H1 (cell line): ENCODE data around the gene BECN2. TPM values are rescaled to one million over a fixed set of nuclear protein-coding genes. Genes with fewer than 3 reads are reported as not detected.

Experiments used
- CTCF ChIA-PET: fragments of 300-600 bp; sonication (Branson Sonifier 250); formaldehyde crosslinking; loops from one replicate; lab custom pipeline; 2021; ENCODE audit not compliant: partially characterized antibody; lab: Charles Lee
- POLR2A ChIA-PET: fragments of 300-600 bp; sonication (Branson Sonifier 250); formaldehyde crosslinking; loops from one replicate; lab custom pipeline; 2021; ENCODE audit warnings: inconsistent platforms; ENCODE audit not compliant: partially characterized antibody; lab: Charles Lee
- DNase-seq, 2 experiments: peaks; one replicate each; pipeline versions ENCODE4 v3.0.0 to v3.0.0-alpha.2; 2010 to 2022; ENCODE audit warnings: low spot score in 2 of 2, low read depth in 1 of 2, mixed read lengths in 1 of 2
- FAIRE-seq: peaks from 2 replicates; lab custom pipeline; 2011; peaks lifted over from hg19 to GRCh38; lab: Jason Lieb, UNC
- H2AFZ ChIP-seq: 2 replicates; pipeline ENCODE4 v1.8.1; 2012; ENCODE audit warnings: low read length, inconsistent platforms
- H2AK5ac ChIP-seq: 2 replicates; pipeline ENCODE4 v1.6.1; 2013; ENCODE audit warnings: low read depth, low read length
- H2BK120ac ChIP-seq: replicated peaks from 2 replicates; pipeline ENCODE3; 2013; ENCODE audit warnings: low read depth, low read length, inconsistent platforms
- H2BK12ac ChIP-seq: 2 replicates; pipeline ENCODE4 v1.6.1; 2013; ENCODE audit warnings: low read depth, low read length
- H2BK15ac ChIP-seq: 2 replicates; pipeline ENCODE4 v1.6.1; 2013; ENCODE audit warnings: low read length
- H2BK20ac ChIP-seq: 2 replicates; pipeline ENCODE4 v1.6.1; 2013; ENCODE audit warnings: low read length
- H2BK5ac ChIP-seq: 2 replicates; pipeline ENCODE4 v1.6.1; 2013; ENCODE audit warnings: low read depth, low read length
- H3K14ac ChIP-seq: 2 replicates; pipeline ENCODE4 v1.6.1; 2013; ENCODE audit warnings: inconsistent platforms; ENCODE audit not compliant: insufficient read length
- H3K18ac ChIP-seq: 2 replicates; pipeline ENCODE4 v1.6.1; 2013; ENCODE audit warnings: low read length; ENCODE audit errors: extremely low read depth
- H3K23ac ChIP-seq: 2 replicates; pipeline ENCODE4 v1.6.1; 2013; ENCODE audit warnings: inconsistent platforms; ENCODE audit not compliant: insufficient read length
- H3K23me2 ChIP-seq: 2 replicates; pipeline ENCODE4 v1.6.1; 2013; ENCODE audit warnings: low read depth, low read length
- H3K27ac ChIP-seq: 2 replicates; pipeline ENCODE4 v1.6.1; 2011; ENCODE audit warnings: low read depth, low read length, inconsistent platforms
- H3K27me3 ChIP-seq, 4 experiments: replicated peaks in 1 of 4; 1 replicate in 1 of 4; 2 replicates in 3 of 4; pipeline versions ENCODE4 v1.6.1 to v1.8.1; 2011 to 2013; ENCODE audit warnings: low read length in 3 of 4, mild to moderate bottlenecking in 3 of 4, inconsistent platforms in 2 of 4, mixed read lengths in 2 of 4, moderate library complexity in 1 of 4; ENCODE audit not compliant: control insufficient read depth in 3 of 4, insufficient read depth in 3 of 4; ENCODE audit errors: extremely low read depth in 1 of 4
- H3K36me3 ChIP-seq, 4 experiments: 2 replicates each; pipeline versions ENCODE4 v1.6.1 to v1.8.1; 2011 to 2013; ENCODE audit warnings: mild to moderate bottlenecking in 4 of 4, low read length in 3 of 4, moderate library complexity in 2 of 4, control low read depth in 1 of 4, inconsistent platforms in 1 of 4; ENCODE audit not compliant: insufficient read depth in 4 of 4, control insufficient read depth in 2 of 4
- H3K4ac ChIP-seq: replicated peaks from 2 replicates; pipeline ENCODE3; 2013; ENCODE audit warnings: low read length, low read depth, mixed read lengths, inconsistent platforms; ENCODE audit not compliant: insufficient read length
- H3K4me1 ChIP-seq, 4 experiments: replicated peaks in 1 of 4; 1 replicate in 1 of 4; 2 replicates in 3 of 4; pipeline versions ENCODE4 v1.6.1 to v1.8.1; 2011 to 2013; ENCODE audit warnings: low read length in 3 of 4, inconsistent platforms in 2 of 4, mixed read lengths in 1 of 4; ENCODE audit not compliant: insufficient read depth in 4 of 4, control insufficient read depth in 3 of 4
- H3K4me2 ChIP-seq, 2 experiments: 2 replicates each; pipeline versions ENCODE4 v1.6.1 to v1.8.1; 2011 to 2013; ENCODE audit warnings: low read depth in 2 of 2, low read length in 2 of 2, control low read depth in 1 of 2, inconsistent platforms in 1 of 2, mild to moderate bottlenecking in 1 of 2; ENCODE audit not compliant: insufficient read depth in 1 of 2
- H3K4me3 ChIP-seq, 4 experiments: fragments of 200-600, 300-600 bp in 1 of 4; sonication (generic), shearing (Covaris generic), sonication (Bioruptor Twin) in 1 of 4; 2 replicates each; pipeline versions ENCODE4 v1.5.1 to v1.8.1; 2011 to 2016; ENCODE audit warnings: low read length in 4 of 4, low read depth in 3 of 4, control low read depth in 2 of 4, inconsistent platforms in 2 of 4, mild to moderate bottlenecking in 2 of 4, mixed read lengths in 1 of 4, moderate library complexity in 1 of 4; ENCODE audit not compliant: insufficient read depth in 2 of 4; ENCODE audit errors: extremely low read depth in 1 of 4
- H3K56ac ChIP-seq: replicated peaks from 2 replicates; pipeline ENCODE3; 2013; ENCODE audit warnings: low read depth, mild to moderate bottlenecking, mixed read lengths, low read length, inconsistent platforms; ENCODE audit not compliant: insufficient read length
- H3K79me1 ChIP-seq: 2 replicates; pipeline ENCODE4 v1.6.1; 2013; ENCODE audit warnings: low read depth, low read length, control low read depth
- H3K79me2 ChIP-seq, 2 experiments: 2 replicates each; pipeline versions ENCODE4 v1.6.1 to v1.8.1; 2012 to 2013; ENCODE audit warnings: low read length in 2 of 2, mild to moderate bottlenecking in 2 of 2, inconsistent platforms in 1 of 2; ENCODE audit not compliant: insufficient read depth in 2 of 2, control insufficient read depth in 1 of 2
- H3K9ac ChIP-seq, 4 experiments: replicated peaks in 1 of 4; 1 replicate in 1 of 4; 2 replicates in 3 of 4; pipeline versions ENCODE4 v1.6.1 to v1.8.1; 2011 to 2013; ENCODE audit warnings: low read depth in 3 of 4, low read length in 3 of 4, control low read depth in 2 of 4, mild to moderate bottlenecking in 2 of 4, moderate library complexity in 2 of 4, inconsistent platforms in 1 of 4; ENCODE audit errors: extremely low read depth in 1 of 4
- H3K9me3 ChIP-seq, 2 experiments: 2 replicates each; pipeline versions ENCODE4 v1.6.1 to v1.8.1; 2012 to 2013; ENCODE audit warnings: mild to moderate bottlenecking in 2 of 2, moderate library complexity in 2 of 2, control low read depth in 1 of 2, inconsistent platforms in 1 of 2, low read depth in 1 of 2, low read length in 1 of 2, mixed read lengths in 1 of 2; ENCODE audit not compliant: insufficient read depth in 2 of 2
- H4K20me1 ChIP-seq, 2 experiments: replicated peaks in 1 of 2; 2 replicates each; pipeline versions ENCODE3 to v1.8.1; 2011 to 2013; ENCODE audit warnings: inconsistent platforms in 2 of 2, low read length in 2 of 2, mild to moderate bottlenecking in 1 of 2; ENCODE audit not compliant: insufficient read depth in 2 of 2, control insufficient read depth in 1 of 2
- H4K5ac ChIP-seq: 2 replicates; pipeline ENCODE4 v1.6.1; 2013; ENCODE audit warnings: low read length, low read depth, mixed read lengths, inconsistent platforms; ENCODE audit not compliant: insufficient read length
- H4K8ac ChIP-seq: 2 replicates; pipeline ENCODE4 v1.8.0; 2013; ENCODE audit warnings: mild to moderate bottlenecking, moderate library complexity, low read length, inconsistent platforms; ENCODE audit not compliant: insufficient read depth; ENCODE audit errors: extremely low read depth
- H4K91ac ChIP-seq: replicated peaks from 2 replicates; pipeline ENCODE3; 2013; ENCODE audit warnings: low read length, mixed read lengths, inconsistent platforms; ENCODE audit not compliant: insufficient read length
- BCL11A ChIP-seq, 2 experiments: IDR thresholded peaks; one replicate each; pipeline ENCODE4 v1.6.1; 2011; ENCODE audit warnings: low read depth in 2 of 2, low read length in 2 of 2, mild to moderate bottlenecking in 2 of 2
- GTF2F1 ChIP-seq: IDR thresholded peaks from 2 replicates; pipeline ENCODE4 v1.6.1; 2012; ENCODE audit warnings: low read depth, low read length, improper control_type of control experiment, borderline replicate concordance
- SP2 ChIP-seq: IDR thresholded peaks from 2 replicates; pipeline ENCODE4 v1.6.1; 2012; ENCODE audit warnings: mild to moderate bottlenecking, low read length, inconsistent platforms
- TBP ChIP-seq: IDR thresholded peaks from 2 replicates; pipeline ENCODE4 v1.6.1; 2011; ENCODE audit warnings: low read depth, low read length, improper control_type of control experiment
- WGBS, 2 experiments: shearing (Covaris generic) in 1 of 2; methylation state at CpG; one replicate each; pipeline versions ENCODE4 v1.1.6 to v1.1.7; 2013 to 2015; ENCODE audit warnings: low lambda C conversion rate in 2 of 2, mixed read lengths in 2 of 2, inconsistent platforms in 1 of 2, low coverage in 1 of 2, missing lambda C conversion rate in 1 of 2; ENCODE audit not compliant: insufficient replicate concordance in 2 of 2, insufficient coverage in 1 of 2, insufficient read length in 1 of 2; ENCODE audit errors: extremely low coverage in 1 of 2, missing lambda C conversion rate in 1 of 2; 5-methylcytosine and 5-hydroxymethylcytosine counted together
- polyA plus RNA-seq, 7 experiments: library from polyadenylated mRNA; depleted of rRNA in 3 of 7; stranded (reverse) in 5 of 7; unstranded in 2 of 7; fragments of >200 nt in 5 of 7; fragments of 200-250 nt in 2 of 7; gene quantifications; 1 replicate in 5 of 7; 2 replicates in 1 of 7; 4 replicates in 1 of 7; pipeline versions ENCODE4 v1.2.1 to v1.2.3, GENCODE V29; 2011 to 2013; ENCODE audit warnings: missing spikeins in 2 of 7, mixed read lengths in 2 of 7
- total RNA-seq: library from RNA; stranded (reverse); fragmentation: NEBNext Ultra II Directional; extraction: Animal tissue kit (Norgen Biotek cat#: 25700); gene quantifications from 2 replicates; pipeline ENCODE4 v1.2.1, GENCODE V29; 2021
- TF ChIP-seq, protein P1 (sequence below): IDR thresholded peaks from 2 replicates; pipeline ENCODE4 v1.6.1; 2011; ENCODE audit warnings: low read length, improper control_type of control experiment

BECN2 gene
- total and polyA plus RNA-seq, 2 of the 8 experiments (the other 6 are each of a cell fraction or from before 2014, with no cell fraction given) = not detected

DNA sequence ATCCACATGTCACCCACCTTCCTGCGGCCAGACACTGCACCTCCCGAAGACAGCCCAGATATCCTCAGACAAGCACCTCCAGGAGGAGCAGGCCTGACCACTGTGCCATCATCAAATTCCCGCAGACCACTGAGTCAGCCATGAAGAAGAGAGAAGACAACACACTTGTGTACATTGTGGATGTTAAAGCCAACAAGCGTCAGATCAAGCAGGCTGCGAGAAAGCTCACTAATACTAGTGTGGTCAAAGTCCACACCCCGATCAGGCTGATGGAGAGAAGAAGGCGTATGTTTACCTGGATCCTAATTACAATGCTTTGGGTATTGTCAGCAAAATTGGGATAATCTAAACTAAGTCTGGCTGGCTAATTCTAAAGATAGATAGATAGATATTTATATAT is 41.4 kb upstream of the BECN2 start:
- ChIA-PET POLR2A (no interaction called here), CTCF (no interaction called here)
- Histone ChIP-seq H3K18ac (no peak overlapping the region), H2AK5ac (no peak overlapping the region), H3K27ac (no peak overlapping the region), H4K20me1 (no peaks in the 10 kb centered on the region), H3K4ac (no peak overlapping the region), H2BK120ac (no peak overlapping the region), H3K9ac (no peak overlapping the region), H3K23me2 (no peaks in the 10 kb centered on the region), H3K79me2 (no peaks in the 10 kb centered on the region), H3K9me3 (no peaks in the 10 kb centered on the region), H3K27me3 (no peaks in the 10 kb centered on the region), H3K23ac (no peak overlapping the region), H2BK20ac (no peak overlapping the region), H3K4me3 (no peak overlapping the region), H2AFZ (no peak overlapping the region), H4K8ac (no peak overlapping the region), H3K14ac (no peak overlapping the region), H2BK15ac (no peak overlapping the region), H4K91ac (no peak overlapping the region), H3K4me1 (no peaks in the 10 kb centered on the region), H2BK12ac (no peak overlapping the region), H4K5ac (no peak overlapping the region), H2BK5ac (no peak overlapping the region), H3K79me1 (no peaks in the 10 kb centered on the region), H3K36me3 (no peaks in the 10 kb centered on the region), H3K4me2 (no peak overlapping the region), H3K56ac (no peak overlapping the region)
- DNase-seq = no peak
- TF ChIP-seq, protein P1, sequence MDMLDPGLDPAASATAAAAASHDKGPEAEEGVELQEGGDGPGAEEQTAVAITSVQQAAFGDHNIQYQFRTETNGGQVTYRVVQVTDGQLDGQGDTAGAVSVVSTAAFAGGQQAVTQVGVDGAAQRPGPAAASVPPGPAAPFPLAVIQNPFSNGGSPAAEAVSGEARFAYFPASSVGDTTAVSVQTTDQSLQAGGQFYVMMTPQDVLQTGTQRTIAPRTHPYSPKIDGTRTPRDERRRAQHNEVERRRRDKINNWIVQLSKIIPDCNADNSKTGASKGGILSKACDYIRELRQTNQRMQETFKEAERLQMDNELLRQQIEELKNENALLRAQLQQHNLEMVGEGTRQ = no peak
- TF ChIP-seq BCL11A (IDR thresholded peaks at IDR 0.05; ENCODE audit: low read depth in 2 of 2, low read length in 2 of 2) (no peak), TBP (no peak), GTF2F1 (no peak), SP2 (no peak)
- WGBS, 2 experiments = 88% methylated on average over 7 of the region's 7 CpGs; no CpG with 5 or more reads in 1 of the 2 experiments
- FAIRE-seq = no peak
